CD14-positive monocyte (primary cell): ENCODE measurements around the gene SYT2. TPM values are rescaled to one million over a fixed set of nuclear protein-coding genes. Genes with fewer than 3 reads are reported as not detected.
"Not testable (repeated sequence)": the region's sequence is repeated elsewhere in the genome, so short reads cannot be mapped to it uniquely, and the experiment has no call there.

Experiments
- DNase-seq, 3 donors: peaks; one replicate each; pipeline ENCODE4 v3.0.0-alpha.2; 2011 to 2022
- H2AFZ ChIP-seq: 2 replicates; pipeline ENCODE4 v1.6.0; 2012; ENCODE audit warnings: mild to moderate bottlenecking, low read depth, low read length, inconsistent platforms; ENCODE audit not compliant: insufficient read depth, poor library complexity, severe bottlenecking
- H3K27ac ChIP-seq, 2 donors: 1 replicate in 1 of 2; 2 replicates in 1 of 2; pipeline ENCODE4 v1.5.1; 2012 to 2013; ENCODE audit warnings: low read length in 2 of 2, control low read depth in 1 of 2, inconsistent platforms in 1 of 2, low read depth in 1 of 2, mild to moderate bottlenecking in 1 of 2
- H3K27me3 ChIP-seq, 2 donors: one replicate each; pipeline versions ENCODE4 v1.6.0 to v1.6.1; 2011 to 2013; ENCODE audit warnings: low read length in 2 of 2; ENCODE audit not compliant: control insufficient read depth in 2 of 2, insufficient read depth in 2 of 2
- H3K36me3 ChIP-seq, 2 donors: replicated peaks in 1 of 2; 1 replicate in 1 of 2; 2 replicates in 1 of 2; pipeline versions ENCODE4 v1.5.1 to v1.6.1; 2012 to 2013; ENCODE audit warnings: low read length in 2 of 2, control low read depth in 1 of 2, inconsistent platforms in 1 of 2, mild to moderate bottlenecking in 1 of 2; ENCODE audit not compliant: insufficient read depth in 2 of 2, control insufficient read depth in 1 of 2
- H3K4me1 ChIP-seq, 2 donors: 1 replicate in 1 of 2; 2 replicates in 1 of 2; pipeline versions ENCODE4 v1.5.1 to v1.6.1; 2012 to 2013; ENCODE audit warnings: low read length in 2 of 2, control low read depth in 1 of 2, inconsistent platforms in 1 of 2, mild to moderate bottlenecking in 1 of 2, moderate library complexity in 1 of 2; ENCODE audit not compliant: insufficient read depth in 2 of 2, control insufficient read depth in 1 of 2
- H3K4me2 ChIP-seq: replicated peaks from 2 replicates; pipeline ENCODE3; 2012; ENCODE audit warnings: low read length, moderate library complexity, mild to moderate bottlenecking; ENCODE audit not compliant: poor library complexity, severe bottlenecking; ENCODE audit errors: extremely low read depth
- H3K4me3 ChIP-seq, 3 experiments: fragments of 200-600 bp in 1 of 3; sonication (generic) in 1 of 3; replicated peaks in 1 of 3; 1 replicate in 2 of 3; 2 replicates in 1 of 3; pipeline ENCODE4 v1.5.1; 2011 to 2013; ENCODE audit warnings: low read length in 3 of 3, mild to moderate bottlenecking in 3 of 3, control low read depth in 2 of 3, low read depth in 2 of 3, inconsistent platforms in 1 of 3, moderate library complexity in 1 of 3
- H3K79me2 ChIP-seq: 2 replicates; pipeline ENCODE4 v1.6.0; 2012; ENCODE audit warnings: mild to moderate bottlenecking, control low read depth, inconsistent platforms, low read length, moderate library complexity; ENCODE audit not compliant: insufficient read depth
- H3K9ac ChIP-seq: 2 replicates; pipeline ENCODE4 v1.6.0; 2017; ENCODE audit warnings: low read length, mild to moderate bottlenecking; ENCODE audit not compliant: insufficient read depth, poor library complexity, severe bottlenecking
- H3K9me3 ChIP-seq, 2 donors: replicated peaks in 1 of 2; 1 replicate in 1 of 2; 2 replicates in 1 of 2; pipeline versions ENCODE4 v1.5.1 to v1.6.1; 2012 to 2013; ENCODE audit warnings: low read length in 2 of 2, control low read depth in 1 of 2; ENCODE audit not compliant: control insufficient read depth in 1 of 2, insufficient read depth in 1 of 2
- H4K20me1 ChIP-seq: 2 replicates; pipeline ENCODE4 v1.6.0; 2012; ENCODE audit warnings: mild to moderate bottlenecking, low read length, control low read depth, moderate library complexity; ENCODE audit not compliant: insufficient read depth
- H3K27ac Mint-ChIP-seq, 7 donors: one replicate each; pipeline ENCODE4 v1.8.0; 2020; ENCODE audit warnings: mild to moderate bottlenecking in 7 of 7, mixed read lengths in 7 of 7, moderate library complexity in 6 of 7, inconsistent platforms in 2 of 7
- H3K27me3 Mint-ChIP-seq, 3 donors: one replicate each; pipeline ENCODE4 v1.8.0; 2021 to 2022; ENCODE audit warnings: low read depth in 3 of 3, mild to moderate bottlenecking in 3 of 3, mixed read lengths in 3 of 3, moderate library complexity in 3 of 3, inconsistent platforms in 1 of 3
- H3K36me3 Mint-ChIP-seq, 2 donors: one replicate each; pipeline ENCODE4 v1.8.0; 2020; ENCODE audit warnings: mixed read lengths in 2 of 2, inconsistent platforms in 1 of 2, mild to moderate bottlenecking in 1 of 2
- H3K4me1 Mint-ChIP-seq: one replicate; pipeline ENCODE4 v1.8.0; 2020; ENCODE audit warnings: mild to moderate bottlenecking, mixed read lengths
- H3K4me3 Mint-ChIP-seq, 2 donors: one replicate each; pipeline ENCODE4 v1.8.0; 2020; ENCODE audit warnings: mild to moderate bottlenecking in 2 of 2, mixed read lengths in 2 of 2, moderate library complexity in 1 of 2
- H3K9me3 Mint-ChIP-seq, 7 donors: one replicate each; pipeline ENCODE4 v1.8.0; 2020 to 2022; ENCODE audit warnings: mixed read lengths in 7 of 7, mild to moderate bottlenecking in 6 of 7, moderate library complexity in 6 of 7, inconsistent platforms in 2 of 7
- WGBS: methylation state at CpG from one replicate; pipeline ENCODE4 v1.1.5; 2013; ENCODE audit warnings: missing lambda C conversion rate; ENCODE audit not compliant: insufficient coverage; 5-methylcytosine and 5-hydroxymethylcytosine counted together
- intact Hi-C, 2 donors: fragments of 100-400 bp; cut with micrococcal nuclease; formaldehyde crosslinking; loops; one replicate each; pipeline versions ENCODE4 v1.15.0 to v1.15.1; 2023
- polyA plus RNA-seq, 3 donors: library from polyadenylated mRNA; depleted of rRNA in 1 of 3; unstranded in 2 of 3; stranded (reverse) in 1 of 3; fragments of 300-500 nt in 2 of 3; fragments of >200 nt in 1 of 3; fragmentation: Illumina TruSeq in 2 of 3; gene quantifications; 1 replicate in 2 of 3; 2 replicates in 1 of 3; pipeline ENCODE4 v1.2.3, GENCODE V29; 2012 to 2021
- TF ChIP-seq, protein P1 (sequence below): fragments of 200-600 bp; IDR thresholded peaks from one replicate; pipeline ENCODE4 v1.8.0; 2022; ENCODE audit warnings: antibody characterized with exemption, mild to moderate bottlenecking

SYT2 gene
- polyA plus RNA-seq, 3 donors: not detected

DNA sequence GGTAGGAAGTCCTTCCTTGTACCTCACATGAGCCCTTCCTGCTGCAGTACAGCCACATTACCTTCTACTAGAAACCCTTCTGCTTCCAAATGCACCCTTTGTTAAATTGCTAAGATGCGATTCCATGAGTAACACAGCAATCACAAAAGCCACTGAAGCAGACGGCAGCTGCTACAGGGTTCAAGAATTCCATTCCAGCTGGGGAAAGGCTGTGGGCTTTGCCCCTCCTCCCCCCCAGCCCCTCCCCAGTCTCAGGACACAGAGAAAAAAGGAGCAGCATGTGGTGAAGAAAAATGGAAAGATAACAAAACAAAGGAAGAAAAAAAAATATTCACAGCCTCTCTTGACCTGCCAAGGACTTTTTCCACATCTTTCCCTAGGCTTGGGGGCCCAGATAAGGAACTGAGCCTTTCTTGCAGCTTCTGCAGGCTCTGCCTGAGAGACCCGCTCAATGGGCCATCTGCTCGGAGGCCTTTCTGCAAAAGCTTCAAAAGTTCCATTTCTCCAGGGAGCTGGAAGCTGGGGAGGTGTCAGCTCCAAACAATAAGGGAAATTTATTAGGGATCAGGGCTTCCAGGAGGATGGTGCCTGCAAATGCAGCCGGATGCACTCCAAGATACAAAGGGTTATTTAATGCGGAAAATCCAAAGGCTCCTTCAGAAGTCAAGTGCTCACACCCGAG, 72.1 kb downstream of the SYT2 start:
- Histone ChIP-seq H3K9ac (no peak overlapping the region), H3K4me3 (no peak overlapping the region), H3K36me3 (no peaks in the 10 kb centered on the region), H3K9me3 (peaks cover 0 to 47% of the 10 kb centered on the region in 2 donors), H3K27ac (no peak overlapping the region), H3K4me1 (no peaks in the 10 kb centered on the region), H3K79me2 (no peaks in the 10 kb centered on the region), H3K27me3 (peaks cover 94 to 99% of the 10 kb centered on the region in 2 donors), H3K4me2 (no peak overlapping the region), H4K20me1 (peaks cover 44% of the 10 kb centered on the region), H2AFZ (no peak overlapping the region)
- H3K9me3 Mint-ChIP-seq: peaks cover 0 to 20% (median 3%) of the 10 kb centered on the region in 7 donors
- peak overlapping the region in 1 of 2 donors; percentile 61 for H3K4me3 Mint-ChIP-seq
- WGBS: 89% methylated on average over 3 of the region's 7 CpGs
- DNase-seq: no peak
- intact Hi-C loops: no loop called here
- no peak overlapping the region for H3K27ac Mint-ChIP-seq
- H3K36me3 Mint-ChIP-seq: peaks cover 0 to 2% of the 10 kb centered on the region in 2 donors
- peaks cover 7% of the 10 kb centered on the region for H3K4me1 Mint-ChIP-seq
- peaks cover 96 to 100% (median 97%) of the 10 kb centered on the region in 3 donors for H3K27me3 Mint-ChIP-seq
- TF ChIP-seq, protein P1, sequence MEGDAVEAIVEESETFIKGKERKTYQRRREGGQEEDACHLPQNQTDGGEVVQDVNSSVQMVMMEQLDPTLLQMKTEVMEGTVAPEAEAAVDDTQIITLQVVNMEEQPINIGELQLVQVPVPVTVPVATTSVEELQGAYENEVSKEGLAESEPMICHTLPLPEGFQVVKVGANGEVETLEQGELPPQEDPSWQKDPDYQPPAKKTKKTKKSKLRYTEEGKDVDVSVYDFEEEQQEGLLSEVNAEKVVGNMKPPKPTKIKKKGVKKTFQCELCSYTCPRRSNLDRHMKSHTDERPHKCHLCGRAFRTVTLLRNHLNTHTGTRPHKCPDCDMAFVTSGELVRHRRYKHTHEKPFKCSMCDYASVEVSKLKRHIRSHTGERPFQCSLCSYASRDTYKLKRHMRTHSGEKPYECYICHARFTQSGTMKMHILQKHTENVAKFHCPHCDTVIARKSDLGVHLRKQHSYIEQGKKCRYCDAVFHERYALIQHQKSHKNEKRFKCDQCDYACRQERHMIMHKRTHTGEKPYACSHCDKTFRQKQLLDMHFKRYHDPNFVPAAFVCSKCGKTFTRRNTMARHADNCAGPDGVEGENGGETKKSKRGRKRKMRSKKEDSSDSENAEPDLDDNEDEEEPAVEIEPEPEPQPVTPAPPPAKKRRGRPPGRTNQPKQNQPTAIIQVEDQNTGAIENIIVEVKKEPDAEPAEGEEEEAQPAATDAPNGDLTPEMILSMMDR: no peak

DNA sequence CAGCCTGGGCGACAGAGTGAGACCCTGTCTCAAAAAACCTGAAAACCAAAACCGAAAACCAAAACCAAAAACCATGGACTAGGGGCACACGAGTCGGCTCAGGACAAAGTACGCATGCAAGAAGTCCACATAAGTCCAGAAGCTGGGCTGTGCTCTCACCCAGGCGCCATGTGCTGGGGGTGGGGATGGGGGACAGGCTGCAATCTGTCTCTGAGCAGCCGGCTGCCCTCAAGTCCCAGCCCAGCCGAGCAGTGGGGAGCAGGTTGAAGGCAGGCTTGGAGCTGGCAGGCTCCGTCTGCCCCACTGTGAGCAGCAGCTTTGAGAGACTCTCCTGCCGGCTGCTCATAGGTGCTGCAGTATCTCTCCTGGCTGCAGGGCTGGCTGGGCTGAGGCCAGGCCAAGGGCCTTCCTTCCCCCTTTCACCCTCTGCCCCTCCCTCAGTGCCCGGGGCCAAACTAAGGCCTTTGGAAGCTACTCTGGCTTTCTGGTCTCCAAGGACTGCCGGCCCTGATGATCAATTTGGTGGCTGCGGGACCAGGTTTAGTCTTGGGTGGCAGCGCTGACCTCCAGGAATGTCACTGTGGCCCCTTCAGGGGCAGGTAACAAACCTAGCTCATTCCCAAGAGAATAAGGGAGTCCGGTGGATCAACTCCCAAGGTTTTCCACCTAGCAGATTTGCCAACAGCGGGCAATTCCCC, 72.8 kb downstream of the SYT2 start:
- intact Hi-C loops, H2AFZ ChIP-seq, H3K9ac ChIP-seq, H3K4me1 ChIP-seq, H3K79me2 ChIP-seq, H3K27ac Mint-ChIP-seq, H3K4me2 ChIP-seq, DNase-seq, H3K4me3 ChIP-seq, H3K36me3 ChIP-seq, H3K27ac ChIP-seq, H3K36me3 Mint-ChIP-seq, H3K4me1 Mint-ChIP-seq: not testable (repeated sequence)
- Histone ChIP-seq H4K20me1 (peaks cover 44% of the 10 kb centered on the region), H3K9me3 (peaks cover 0 to 44% of the 10 kb centered on the region in 2 donors), H3K27me3 (peaks cover 96 to 99% of the 10 kb centered on the region in 2 donors)
- Mint-ChIP-seq H3K4me3 (peak overlapping the region in 1 of 2 donors; percentile 61), H3K27me3 (peaks cover 97 to 100% (median 97%) of the 10 kb centered on the region in 3 donors), H3K9me3 (peaks cover 0 to 17% (median 6%) of the 10 kb centered on the region in 7 donors)
- 83% methylated on average over 12 of the region's 16 CpGs for WGBS

DNA sequence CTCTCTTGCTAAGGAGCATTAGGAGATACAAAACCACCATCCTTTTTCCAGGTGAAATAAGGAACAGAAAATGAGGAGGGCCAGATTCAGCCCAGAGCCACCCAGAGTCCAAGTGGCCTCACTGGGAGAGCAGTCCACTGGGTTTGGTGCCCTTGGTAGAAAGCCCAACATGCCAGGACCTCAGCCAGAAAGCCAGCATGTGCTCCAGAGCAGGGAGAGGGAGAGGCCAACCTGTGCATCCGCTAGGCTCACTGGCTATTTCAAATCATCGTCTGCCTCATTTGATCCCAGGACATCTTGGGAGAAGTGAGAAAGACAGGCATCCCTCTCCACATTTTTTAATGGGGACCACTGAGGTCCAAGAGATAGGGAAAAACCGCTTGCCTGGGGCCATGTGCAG, 74.1 kb downstream of the SYT2 start:
- H3K79me2 ChIP-seq, H3K9ac ChIP-seq, DNase-seq, intact Hi-C loops, H3K4me3 ChIP-seq, H3K27ac Mint-ChIP-seq, H3K4me2 ChIP-seq, H2AFZ ChIP-seq, H3K36me3 Mint-ChIP-seq, H3K27ac ChIP-seq, H3K4me1 ChIP-seq, H3K36me3 ChIP-seq: not testable (repeated sequence)
- peaks cover 11% of the 10 kb centered on the region for H3K4me1 Mint-ChIP-seq
- no CpG with 5 or more reads among the region's 3 CpGs for WGBS
- Histone ChIP-seq H3K9me3 (peaks cover 3 to 42% of the 10 kb centered on the region in 2 donors), H3K27me3 (peaks cover 96 to 99% of the 10 kb centered on the region in 2 donors), H4K20me1 (peaks cover 52% of the 10 kb centered on the region)
- H3K4me3 Mint-ChIP-seq: peak overlapping the region in 1 of 2 donors; percentile 76
- peaks cover 0 to 19% (median 3%) of the 10 kb centered on the region in 7 donors for H3K9me3 Mint-ChIP-seq
- peaks cover 97 to 100% (median 97%) of the 10 kb centered on the region in 3 donors for H3K27me3 Mint-ChIP-seq
